ENCODE data around the gene LRTM2. TPM values are rescaled to one million over a fixed set of nuclear protein-coding genes. Genes with fewer than 3 reads are reported as not detected.

Gene LRTM2
- total RNA-seq (not detected), polyA plus RNA-seq (not detected)
- long read RNA-seq, donor 1, result 0 reads
- long read RNA-seq, donor 2, result 0 reads
- long read RNA-seq, donor 3, result 0 reads

GRCh38 chr12:1820191-1820895 lies at the start of gene LRTM2:
TSS of gene LRTM2 (plus strand) at chr12:1820565. CDS start at chr12:1828149, 7,584 bp downstream.
- intact Hi-C loops (cut with DNase I), result no loop called here
- Histone ChIP-seq H3K27ac (no peak within 1 kb of the TSS), H3K27me3 (peaks cover 11 to 66% (median 34%) of the 10 kb centered on the region in 9 donors), H3K9me3 (no peaks in the 10 kb centered on the region), H3K36me3 (no peaks in the 10 kb centered on the region), H3K4me1 (peaks cover 0 to 10% (median 0%) of the 10 kb centered on the region in 12 donors), H3K4me3 (no peak within 1 kb of the TSS)
- ATAC-seq (peak in 3 of 4 donors; percentile 9 to 43 (median 41)), DNase-seq (no peak)
- WGBS, 4 donors, result 13 to 15% (median 14%) methylated on average over 34 of the region's 34 CpGs
- TF ChIP-seq POLR2A (IDR thresholded peaks at IDR 0.05), result no peak
- TF ChIP-seq CTCF (IDR thresholded peaks at IDR 0.05), result no peak

- H3K27ac ChIP-seq, result no peak overlapping the region
- no peak overlapping the region for H3K4me3 ChIP-seq
- intact Hi-C loops (cut with DNase I), result loop anchor here in 3 of 10 donors (5.0 to 10.0 kb wide), 3 partner anchors 49 to 82 kb away; partner anchors contain the start of gene ADIPOR2 (in 1 of the 3)
- H3K9me3 ChIP-seq, result no peaks in the 10 kb centered on the region
- no peak for DNase-seq
- peak in 3 of 4 donors; percentile 48 to 81 (median 64) for ATAC-seq
- 60 to 68% (median 65%) methylated on average over 4 of the region's 4 CpGs for WGBS, 4 donors
- no peak for TF ChIP-seq CTCF (IDR thresholded peaks at IDR 0.05)
- no peak for TF ChIP-seq POLR2A (IDR thresholded peaks at IDR 0.05)
- H3K4me1 ChIP-seq, result peaks cover 0 to 38% (median 20%) of the 10 kb centered on the region in 12 donors
- H3K36me3 ChIP-seq, result peaks cover 0 to 19% (median 9%) of the 10 kb centered on the region in 9 donors
- no peaks in the 10 kb centered on the region for H3K27me3 ChIP-seq
Observed at GRCh38 chr12:1773937-1774655, 46.3 kb upstream of the LRTM2 start.

- peak overlapping the region in 3 of 12 donors; percentile 1 to 34 (median 5) for H3K27ac ChIP-seq
- DNase-seq, result no peak
- peaks cover 0 to 24% (median 10%) of the 10 kb centered on the region in 9 donors for H3K36me3 ChIP-seq
- intact Hi-C loops (cut with DNase I), result loop anchor here in 2 of 10 donors (5.0 to 10.0 kb wide), 2 partner anchors 52 to 84 kb away; partner anchors contain the start of gene ADIPOR2 (in 1 of the 2)
- no peaks in the 10 kb centered on the region for H3K9me3 ChIP-seq
- ATAC-seq, result peak; percentile 33 to 76 (median 57)
- H3K4me1 ChIP-seq, result peaks cover 0 to 52% (median 31%) of the 10 kb centered on the region in 12 donors
- no peaks in the 10 kb centered on the region for H3K27me3 ChIP-seq
- H3K4me3 ChIP-seq, result no peak overlapping the region
- no peak for TF ChIP-seq POLR2A (IDR thresholded peaks at IDR 0.05)
- no peak for TF ChIP-seq CTCF (IDR thresholded peaks at IDR 0.05)
- WGBS, 4 donors, result 67 to 82% (median 73%) methylated on average over 4 of the region's 4 CpGs
Observed at GRCh38 chr12:1776170-1776921, 44.0 kb upstream of the LRTM2 start.
